ENCODE measurements around the gene JAZF1.

DNA sequence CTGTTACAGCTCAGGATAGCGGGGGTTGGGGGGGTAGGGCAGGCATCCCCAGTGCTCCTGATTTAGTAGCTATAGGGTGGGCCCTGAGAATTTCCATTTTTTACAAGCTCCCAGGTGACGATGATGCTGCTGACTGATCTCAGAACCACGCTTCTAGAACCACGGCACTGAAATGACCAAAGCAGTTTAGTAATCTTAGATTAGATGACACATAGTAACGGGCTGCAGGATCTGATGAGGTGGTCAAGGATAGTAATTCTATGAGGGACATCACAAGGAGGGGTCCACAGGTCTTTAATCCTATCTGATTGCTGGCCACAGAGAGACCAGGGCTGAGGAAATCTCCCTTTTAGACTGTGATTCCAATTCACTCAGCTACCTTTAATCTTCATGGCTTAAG lies 167.2 kb downstream of the JAZF1 start:
- TF ChIP-seq, protein P1, sequence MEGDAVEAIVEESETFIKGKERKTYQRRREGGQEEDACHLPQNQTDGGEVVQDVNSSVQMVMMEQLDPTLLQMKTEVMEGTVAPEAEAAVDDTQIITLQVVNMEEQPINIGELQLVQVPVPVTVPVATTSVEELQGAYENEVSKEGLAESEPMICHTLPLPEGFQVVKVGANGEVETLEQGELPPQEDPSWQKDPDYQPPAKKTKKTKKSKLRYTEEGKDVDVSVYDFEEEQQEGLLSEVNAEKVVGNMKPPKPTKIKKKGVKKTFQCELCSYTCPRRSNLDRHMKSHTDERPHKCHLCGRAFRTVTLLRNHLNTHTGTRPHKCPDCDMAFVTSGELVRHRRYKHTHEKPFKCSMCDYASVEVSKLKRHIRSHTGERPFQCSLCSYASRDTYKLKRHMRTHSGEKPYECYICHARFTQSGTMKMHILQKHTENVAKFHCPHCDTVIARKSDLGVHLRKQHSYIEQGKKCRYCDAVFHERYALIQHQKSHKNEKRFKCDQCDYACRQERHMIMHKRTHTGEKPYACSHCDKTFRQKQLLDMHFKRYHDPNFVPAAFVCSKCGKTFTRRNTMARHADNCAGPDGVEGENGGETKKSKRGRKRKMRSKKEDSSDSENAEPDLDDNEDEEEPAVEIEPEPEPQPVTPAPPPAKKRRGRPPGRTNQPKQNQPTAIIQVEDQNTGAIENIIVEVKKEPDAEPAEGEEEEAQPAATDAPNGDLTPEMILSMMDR (IDR thresholded peaks at IDR 0.05 in 4 of 5, conservative IDR thresholded peaks at IDR 0.05 in 1 of 5), result no peak
- TF ChIP-seq POLR2A (IDR thresholded peaks at IDR 0.05), result no peak
